G401 (cell line): ENCODE measurements around the gene GALNS. TPM values are rescaled to one million over a fixed set of nuclear protein-coding genes. Genes with fewer than 3 reads are reported as not detected.
"Not testable (repeated sequence)": the region's sequence is repeated elsewhere in the genome, so short reads cannot be mapped to it uniquely, and the experiment has no call there.

Source experiments
- DNase-seq: peaks from one replicate; pipeline ENCODE4 v3.0.0-alpha.2; 2015; ENCODE audit warnings: low spot score
- in situ Hi-C: cut with HindIII; loops from 2 replicates; pipeline ENCODE4 v1.10.0; 2016; ENCODE audit warnings: low sequenced_read_pairs, mixed read lengths
- total RNA-seq: library from RNA; depleted of rRNA; stranded (reverse); fragments of >200 nt; shearing (Covaris generic); gene quantifications from 2 replicates; pipeline ENCODE4 v1.2.3, GENCODE V29; 2014

GALNS gene
- total RNA-seq, 1 experiment from 2014 or later, result 12.3 TPM

GRCh38 chr16:88824256-88825077 is 32.3 kb downstream of the GALNS start:
- in situ Hi-C loops, result no loop called here
- DNase-seq, result no peak

- DNase-seq, in situ Hi-C loops: not testable (repeated sequence)
These were observed 33.1 kb downstream of the GALNS start for GRCh38 chr16:88823646-88824045.

GRCh38 chr16:88822281-88823040 is 34.3 kb downstream of the GALNS start:
- in situ Hi-C loops, result no loop called here
- no peak for DNase-seq

GRCh38 chr16:88821168-88821850 is 35.4 kb downstream of the GALNS start:
- no peak for DNase-seq
- in situ Hi-C loops, result no loop called here

- in situ Hi-C loops, result no loop called here
- no peak for DNase-seq
These were observed 36.2 kb downstream of the GALNS start for GRCh38 chr16:88820385-88821025.

GRCh38 chr16:88819126-88819525 is 37.6 kb downstream of the GALNS start:
- in situ Hi-C loops, result no loop called here
- no peak for DNase-seq

- no peak for DNase-seq
- in situ Hi-C loops, result no loop called here
These were observed 38.2 kb downstream of the GALNS start for GRCh38 chr16:88818575-88818874.

GRCh38 chr16:88817785-88818574 is 38.8 kb downstream of the GALNS start:
- in situ Hi-C loops, result no loop called here
- DNase-seq, result no peak

GRCh38 chr16:88816736-88817535 is 39.8 kb downstream of the GALNS start:
- no peak for DNase-seq
- in situ Hi-C loops, result no loop called here

GRCh38 chr16:88815901-88816589 is 40.7 kb downstream of the GALNS start:
- DNase-seq, result peak; percentile 50

GRCh38 chr16:88815227-88815626 is 41.5 kb downstream of the GALNS start:
- DNase-seq, result no peak
- in situ Hi-C loops, result no loop called here

More at GRCh38 chr16:88815901-88816589, 40.7 kb downstream of the GALNS start:
- in situ Hi-C loops, result no loop called here

GRCh38 chr16:88814144-88814502 is 42.6 kb downstream of the GALNS start:
- no peak for DNase-seq
- in situ Hi-C loops, result no loop called here

- in situ Hi-C loops, result no loop called here
- no peak for DNase-seq
These were observed 43.2 kb downstream of the GALNS start for GRCh38 chr16:88813269-88814143.

GRCh38 chr16:88812513-88813268 is 44.1 kb downstream of the GALNS start:
- peak; percentile 52 for DNase-seq
- in situ Hi-C loops, result no loop called here

- in situ Hi-C loops, result no loop called here
- peak; percentile 92 for DNase-seq
These were observed 44.8 kb downstream of the GALNS start, which contains the start of gene APRT for GRCh38 chr16:88811769-88812512. Gene APRT, minus strand, starts transcription at chr16:88811928. Its CDS starts 29 bp downstream, at chr16:88811899.
